Pons (tissue), 1 donor: ENCODE data around the gene RFTN1.

ENCODE experiments used
- DNase-seq: peaks from one replicate; pipeline ENCODE4 v3.0.0-alpha.2; 2016; ENCODE audit warnings: low spot score

The RFTN1 gene

GRCh38 chr3:16433701-16434151 is 79.8 kb downstream of the RFTN1 start:
- no peak for DNase-seq

GRCh38 chr3:16432714-16433113 is 80.8 kb downstream of the RFTN1 start:
- no peak for DNase-seq

GRCh38 chr3:16430717-16431630 is 82.5 kb downstream of the RFTN1 start:
- DNase-seq: no peak

GRCh38 chr3:16429086-16429485 is 84.4 kb downstream of the RFTN1 start:
- no peak for DNase-seq

GRCh38 chr3:16428612-16429011 is 84.9 kb downstream of the RFTN1 start:
- no peak for DNase-seq

GRCh38 chr3:16427103-16427965 is 86.2 kb downstream of the RFTN1 start:
- DNase-seq: no peak

- no peak for DNase-seq
These were observed 86.8 kb downstream of the RFTN1 start for GRCh38 chr3:16426665-16427064.

GRCh38 chr3:16426029-16426400 is 87.5 kb downstream of the RFTN1 start:
- DNase-seq: no peak

GRCh38 chr3:16425398-16426028 is 88.0 kb downstream of the RFTN1 start:
- no peak for DNase-seq

GRCh38 chr3:16423947-16424673 is 89.4 kb downstream of the RFTN1 start:
- no peak for DNase-seq

- no peak for DNase-seq
These were observed 90.2 kb downstream of the RFTN1 start for GRCh38 chr3:16423298-16423697.

GRCh38 chr3:16419640-16420241 is 93.8 kb downstream of the RFTN1 start:
- no peak for DNase-seq

- no peak for DNase-seq
These were observed 95.4 kb downstream of the RFTN1 start for GRCh38 chr3:16417945-16418739.

GRCh38 chr3:16415911-16416476 is 97.5 kb downstream of the RFTN1 start:
- DNase-seq: no peak

- no peak for DNase-seq
These were observed 100.2 kb downstream of the RFTN1 start for GRCh38 chr3:16413321-16413720.

- no peak for DNase-seq
These were observed 101.2 kb downstream of the RFTN1 start for GRCh38 chr3:16412192-16412800.

- DNase-seq: no peak
These were observed 102.1 kb downstream of the RFTN1 start for GRCh38 chr3:16411441-16411840.

GRCh38 chr3:16410659-16411058 is 102.8 kb downstream of the RFTN1 start:
- no peak for DNase-seq

GRCh38 chr3:16409032-16409431 is 104.5 kb downstream of the RFTN1 start:
- DNase-seq: no peak

GRCh38 chr3:16407366-16407765 is 106.1 kb downstream of the RFTN1 start:
- no peak for DNase-seq
